Fibroblast of lung (primary cell): ENCODE results near the gene FOLR2.

Experiments used
- EZH2 ChIP-seq: IDR thresholded peaks from 2 replicates; pipeline ENCODE4 v1.5.1; 2012; ENCODE audit warnings: low read length, control low read depth, mild to moderate bottlenecking; ENCODE audit errors: missing control alignments
- TF ChIP-seq, protein P1 (sequence below), 2 donors: IDR thresholded peaks in 1 of 2; conservative IDR thresholded peaks in 1 of 2; 1 replicate in 1 of 2; 2 replicates in 1 of 2; pipeline ENCODE4 v1.5.1; 2011 to 2012; ENCODE audit warnings: low read length in 2 of 2, control low read depth in 1 of 2, inconsistent platforms in 1 of 2, low read depth in 1 of 2, mild to moderate bottlenecking in 1 of 2

DNA sequence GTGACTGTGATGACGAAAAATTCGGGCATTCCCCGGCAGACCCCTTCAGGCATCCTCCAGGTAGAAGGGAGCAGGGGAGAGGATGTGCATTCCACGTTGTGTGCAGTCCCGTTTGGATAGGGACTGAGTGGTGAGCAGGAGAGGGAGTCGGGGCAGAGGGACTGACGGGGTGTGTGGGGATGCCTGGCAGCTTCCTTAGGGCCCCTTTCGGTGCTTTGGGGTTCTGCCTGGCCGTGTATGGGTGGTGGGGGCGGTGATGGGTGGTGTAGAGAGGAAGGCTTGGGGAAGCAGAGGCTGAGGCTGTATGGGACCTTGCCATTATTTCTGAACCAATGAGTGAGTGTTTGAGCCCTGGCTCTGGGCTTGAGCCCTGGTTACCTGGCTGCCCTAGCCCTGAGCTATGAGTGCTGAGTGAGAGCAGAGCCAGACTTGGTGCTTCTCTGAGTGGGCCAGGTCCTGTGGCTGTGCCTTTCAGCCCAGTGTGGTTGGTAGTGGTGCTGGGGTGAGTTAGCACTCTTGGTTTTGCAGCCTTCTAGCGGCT, 8.9 kb downstream of the FOLR2 start:
- TF ChIP-seq, protein P1, sequence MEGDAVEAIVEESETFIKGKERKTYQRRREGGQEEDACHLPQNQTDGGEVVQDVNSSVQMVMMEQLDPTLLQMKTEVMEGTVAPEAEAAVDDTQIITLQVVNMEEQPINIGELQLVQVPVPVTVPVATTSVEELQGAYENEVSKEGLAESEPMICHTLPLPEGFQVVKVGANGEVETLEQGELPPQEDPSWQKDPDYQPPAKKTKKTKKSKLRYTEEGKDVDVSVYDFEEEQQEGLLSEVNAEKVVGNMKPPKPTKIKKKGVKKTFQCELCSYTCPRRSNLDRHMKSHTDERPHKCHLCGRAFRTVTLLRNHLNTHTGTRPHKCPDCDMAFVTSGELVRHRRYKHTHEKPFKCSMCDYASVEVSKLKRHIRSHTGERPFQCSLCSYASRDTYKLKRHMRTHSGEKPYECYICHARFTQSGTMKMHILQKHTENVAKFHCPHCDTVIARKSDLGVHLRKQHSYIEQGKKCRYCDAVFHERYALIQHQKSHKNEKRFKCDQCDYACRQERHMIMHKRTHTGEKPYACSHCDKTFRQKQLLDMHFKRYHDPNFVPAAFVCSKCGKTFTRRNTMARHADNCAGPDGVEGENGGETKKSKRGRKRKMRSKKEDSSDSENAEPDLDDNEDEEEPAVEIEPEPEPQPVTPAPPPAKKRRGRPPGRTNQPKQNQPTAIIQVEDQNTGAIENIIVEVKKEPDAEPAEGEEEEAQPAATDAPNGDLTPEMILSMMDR (conservative IDR thresholded peaks at IDR 0.05 in 1 of 2, IDR thresholded peaks at IDR 0.05 in 1 of 2; ENCODE audit: low read depth in 1 of 2, low read length in 2 of 2), result no peak
- TF ChIP-seq EZH2, result no peak
